ENCODE results near the gene E2F2. TPM values are rescaled to one million over a fixed set of nuclear protein-coding genes. Genes with fewer than 3 reads are reported as not detected.

Gene E2F2
- total and polyA plus RNA-seq, 2 of the 13 experiments (the other 11 are each of a cell fraction or from before 2014, with no cell fraction given): 0.65 to 6.6 TPM

- DNase-seq (ENCODE audit: low spot score) (no peak), FAIRE-seq (no peak), ATAC-seq (no peak)
- TF ChIP-seq ZBTB44 (CRISPR knock-in tag; IDR thresholded peaks at IDR 0.05) (no peak), ZNF709 (CRISPR knock-in tag; IDR thresholded peaks at IDR 0.05) (no peak)
- Histone ChIP-seq H3K4me2 (ENCODE audit: low read depth, low read length) (no peak overlapping the region), H4K20me1 (ENCODE audit: insufficient read depth, low read length) (no peaks in the 10 kb centered on the region), H3K27ac (ENCODE audit: extremely low read length, insufficient read depth, low read length) (no peak overlapping the region), H3K36me3 (replicated peaks in 1 of 2; ENCODE audit: control insufficient read depth in 1 of 2, insufficient read depth in 2 of 2, low read length in 2 of 2) (no peaks in the 10 kb centered on the region), H3K4me3 (replicated peaks in 1 of 3; ENCODE audit: insufficient read depth in 1 of 3, low read depth in 2 of 3, low read length in 3 of 3) (no peak overlapping the region), H3K4me1 (ENCODE audit: insufficient read depth, low read length) (peaks cover 67% of the 10 kb centered on the region), H2AFZ (ENCODE audit: low read length) (no peak overlapping the region), H3K27me3 (ENCODE audit: control insufficient read depth in 1 of 2, insufficient read depth in 2 of 2, low read length in 2 of 2) (peaks cover 0 to 17% of the 10 kb centered on the region in 2 experiments; a peak in 1 of 5 replicates), H3K9ac (ENCODE audit: insufficient read depth, low read depth, low read length) (no peak overlapping the region), H3K79me2 (ENCODE audit: insufficient read depth, low read length) (no peaks in the 10 kb centered on the region), H3K9me3 (ENCODE audit: low read length) (no peaks in the 10 kb centered on the region)
- intact Hi-C loops (cut with micrococcal nuclease; ENCODE audit: unreplicated experiment): no loop called here
- CTCF ChIA-PET (ENCODE audit: low intra/inter-chr PET ratio, low total read pairs): no interaction called here
- in situ Hi-C loops (cut with HindIII; ENCODE audit: extremely low pct_ligation_motif_present, low pct_unique_long_range_greater_than_20kb): no loop called here
- 0% methylated on average over 2 of the region's 2 CpGs for WGBS (ENCODE audit: low lambda C conversion rate)
- POLR2A ChIA-PET: no interaction called here
- no TSS peak for BruUV-seq (replicated peaks)
These were observed 43.3 kb upstream of the E2F2 start for GRCh38 chr1:23574265-23574754.

DNA sequence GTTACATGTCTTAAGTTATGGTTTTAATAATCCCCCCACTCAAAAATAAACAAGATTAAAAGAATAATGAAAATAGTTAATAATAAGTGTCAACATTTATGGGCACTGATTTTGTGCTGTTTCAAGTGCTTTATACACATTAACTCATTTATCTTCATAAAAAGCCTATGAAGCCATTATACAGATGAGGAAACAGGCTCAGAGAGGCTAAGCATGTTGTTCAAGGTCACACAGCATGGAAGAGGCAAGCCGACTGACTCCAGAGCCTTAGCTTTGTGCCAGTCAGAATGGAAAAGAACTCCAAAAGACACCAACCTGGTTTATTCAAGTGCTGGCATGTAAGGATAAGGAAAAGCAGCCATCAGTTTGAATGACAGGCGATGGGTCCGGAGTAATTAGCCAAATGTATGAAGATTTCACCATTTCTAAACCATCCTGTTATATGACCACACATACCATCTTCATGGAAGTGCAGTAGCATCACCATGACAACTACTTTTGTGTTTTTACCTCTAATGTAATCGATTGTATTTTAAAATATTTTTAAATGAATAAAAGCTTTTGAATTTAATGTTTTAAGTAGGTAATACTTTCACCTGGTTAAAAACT is 42.6 kb upstream of the E2F2 start:
- WGBS (ENCODE audit: low lambda C conversion rate): 20% methylated on average over 4 of the region's 4 CpGs
- BruUV-seq (replicated peaks): no TSS peak
- intact Hi-C loops (cut with micrococcal nuclease; ENCODE audit: unreplicated experiment): no loop called here
- Histone ChIP-seq H3K27ac (ENCODE audit: extremely low read length, insufficient read depth, low read length) (no peak overlapping the region), H3K4me3 (replicated peaks in 1 of 3; ENCODE audit: insufficient read depth in 1 of 3, low read depth in 2 of 3, low read length in 3 of 3) (no peak overlapping the region), H3K4me2 (ENCODE audit: low read depth, low read length) (no peak overlapping the region), H2AFZ (ENCODE audit: low read length) (no peak overlapping the region), H3K9me3 (ENCODE audit: low read length) (no peaks in the 10 kb centered on the region), H3K36me3 (replicated peaks in 1 of 2; ENCODE audit: control insufficient read depth in 1 of 2, insufficient read depth in 2 of 2, low read length in 2 of 2) (no peaks in the 10 kb centered on the region), H3K9ac (ENCODE audit: insufficient read depth, low read depth, low read length) (no peak overlapping the region), H3K27me3 (ENCODE audit: control insufficient read depth in 1 of 2, insufficient read depth in 2 of 2, low read length in 2 of 2) (peaks cover 0 to 17% of the 10 kb centered on the region in 2 experiments; a peak in 1 of 5 replicates), H4K20me1 (ENCODE audit: insufficient read depth, low read length) (no peaks in the 10 kb centered on the region), H3K79me2 (ENCODE audit: insufficient read depth, low read length) (no peaks in the 10 kb centered on the region), H3K4me1 (ENCODE audit: insufficient read depth, low read length) (peaks cover 68% of the 10 kb centered on the region)
- in situ Hi-C loops (cut with HindIII; ENCODE audit: extremely low pct_ligation_motif_present, low pct_unique_long_range_greater_than_20kb): no loop called here
- ChIA-PET CTCF (ENCODE audit: low intra/inter-chr PET ratio, low total read pairs) (no interaction called here), POLR2A (no interaction called here)
- FAIRE-seq (no peak), ATAC-seq (no peak), DNase-seq (ENCODE audit: low spot score) (no peak)
- no peak for TF ChIP-seq HOXA3 (CRISPR knock-in tag; IDR thresholded peaks at IDR 0.05)
- peak; percentile 78; the same call in 1 of the 2 replicates for TF ChIP-seq ZNF768 (CRISPR knock-in tag; IDR thresholded peaks at IDR 0.05)

All from HepG2 (cell line).